H9 (cell line): ENCODE measurements around the gene PPP1CB. TPM values are rescaled to one million over a fixed set of nuclear protein-coding genes. Genes with fewer than 3 reads are reported as not detected.

ENCODE experiments used
- DNase-seq: peaks from one replicate; pipeline ENCODE4 v3.0.0-alpha.2; 2017
- H2AFZ ChIP-seq: one replicate; pipeline ENCODE4 v1.6.1; 2013; ENCODE audit warnings: mild to moderate bottlenecking, low read length, control low read depth, moderate library complexity
- H2AK5ac ChIP-seq: 2 replicates; pipeline ENCODE4 v1.6.1; 2013; ENCODE audit warnings: low read length, control low read depth, mixed read lengths; ENCODE audit not compliant: insufficient read length
- H2BK120ac ChIP-seq: one replicate; pipeline ENCODE4 v1.6.1; 2013; ENCODE audit warnings: low read depth, mild to moderate bottlenecking, low read length, control low read depth, inconsistent platforms; ENCODE audit not compliant: poor library complexity, severe bottlenecking
- H2BK12ac ChIP-seq: 2 replicates; pipeline ENCODE4 v1.6.1; 2013; ENCODE audit warnings: low read length, control low read depth, mixed read lengths, low read depth; ENCODE audit not compliant: insufficient read length
- H2BK15ac ChIP-seq: 2 replicates; pipeline ENCODE4 v1.6.1; 2013; ENCODE audit warnings: low read depth, low read length, control low read depth
- H2BK20ac ChIP-seq: one replicate; pipeline ENCODE4 v1.6.1; 2013; ENCODE audit warnings: low read depth, mild to moderate bottlenecking, low read length, control low read depth, inconsistent platforms; ENCODE audit not compliant: poor library complexity, severe bottlenecking
- H2BK5ac ChIP-seq: 2 replicates; pipeline ENCODE4 v1.6.1; 2013; ENCODE audit warnings: low read length, control low read depth, mixed read lengths; ENCODE audit not compliant: insufficient read length
- H3K14ac ChIP-seq: 2 replicates; pipeline ENCODE4 v1.6.1; 2013; ENCODE audit warnings: low read length, control low read depth; ENCODE audit not compliant: insufficient read depth
- H3K18ac ChIP-seq: 2 replicates; pipeline ENCODE4 v1.6.1; 2013; ENCODE audit warnings: low read depth, mild to moderate bottlenecking, mixed read lengths, low read length, control low read depth; ENCODE audit not compliant: insufficient read length
- H3K23ac ChIP-seq: 2 replicates; pipeline ENCODE4 v1.6.1; 2013; ENCODE audit warnings: low read length, control low read depth, mixed read lengths, low read depth; ENCODE audit not compliant: insufficient read length
- H3K23me2 ChIP-seq: 2 replicates; pipeline ENCODE4 v1.6.1; 2013; ENCODE audit warnings: low read depth, mild to moderate bottlenecking, mixed read lengths, low read length, control low read depth; ENCODE audit not compliant: insufficient read length, poor library complexity, severe bottlenecking
- H3K27ac ChIP-seq: 2 replicates; pipeline ENCODE4 v1.5.1; 2013; ENCODE audit warnings: low read length, control low read depth, mixed read lengths, low read depth; ENCODE audit not compliant: insufficient read length
- H3K27me3 ChIP-seq: 2 replicates; pipeline ENCODE4 v1.6.1; 2013; ENCODE audit warnings: low read length, control low read depth, inconsistent platforms; ENCODE audit not compliant: insufficient read depth
- H3K4ac ChIP-seq: 2 replicates; pipeline ENCODE4 v1.6.1; 2013; ENCODE audit warnings: low read depth, mild to moderate bottlenecking, control low read depth, inconsistent platforms, low read length, moderate library complexity
- H3K4me1 ChIP-seq: 2 replicates; pipeline ENCODE4 v1.6.1; 2013; ENCODE audit warnings: low read length, control low read depth, inconsistent platforms; ENCODE audit not compliant: insufficient read depth
- H3K4me2 ChIP-seq: 2 replicates; pipeline ENCODE4 v1.6.1; 2013; ENCODE audit warnings: low read length, control low read depth, mixed read lengths; ENCODE audit not compliant: insufficient read length, insufficient read depth
- H3K56ac ChIP-seq: 2 replicates; pipeline ENCODE4 v1.6.1; 2013; ENCODE audit warnings: low read depth, mild to moderate bottlenecking, mixed read lengths, low read length, control low read depth; ENCODE audit not compliant: insufficient read length
- H3K79me1 ChIP-seq: 2 replicates; pipeline ENCODE4 v1.6.1; 2013; ENCODE audit warnings: low read depth, mild to moderate bottlenecking, moderate library complexity, low read length, control low read depth, inconsistent platforms; ENCODE audit not compliant: insufficient read depth, poor library complexity, severe bottlenecking
- H3K79me2 ChIP-seq: 2 replicates; pipeline ENCODE4 v1.6.1; 2013; ENCODE audit warnings: low read length, control low read depth, inconsistent platforms; ENCODE audit not compliant: insufficient read depth
- H3K9ac ChIP-seq: 2 replicates; pipeline ENCODE4 v1.6.1; 2013; ENCODE audit warnings: low read length, control low read depth, mixed read lengths; ENCODE audit not compliant: insufficient read length; ENCODE audit errors: extremely low read depth
- H3K9me3 ChIP-seq: one replicate; pipeline ENCODE4 v1.6.1; 2013; ENCODE audit warnings: low read depth, low read length, inconsistent platforms; ENCODE audit not compliant: control insufficient read depth
- H3T11ph ChIP-seq: one replicate; pipeline ENCODE4 v1.6.1; 2013; ENCODE audit warnings: mild to moderate bottlenecking, low read length, control low read depth, inconsistent platforms
- H4K20me1 ChIP-seq: one replicate; pipeline ENCODE4 v1.6.1; 2013; ENCODE audit not compliant: control insufficient read depth, insufficient read length, insufficient read depth
- H4K5ac ChIP-seq: 2 replicates; pipeline ENCODE4 v1.6.1; 2013; ENCODE audit warnings: low read depth, mild to moderate bottlenecking, mixed read lengths, low read length, control low read depth; ENCODE audit not compliant: insufficient read length
- H4K8ac ChIP-seq: replicated peaks from 2 replicates; pipeline ENCODE4 v1.6.1; 2013; ENCODE audit warnings: low read length, control low read depth, mixed read lengths, low read depth; ENCODE audit not compliant: insufficient read length
- H4K91ac ChIP-seq: 2 replicates; pipeline ENCODE4 v1.6.1; 2013; ENCODE audit warnings: low read depth, mild to moderate bottlenecking, moderate library complexity, mixed read lengths, low read length, control low read depth; ENCODE audit not compliant: insufficient read length
- H3K27ac Mint-ChIP-seq, 3 experiments: 2 replicates in 2 of 3; 3 replicates in 1 of 3; pipeline ENCODE4 v1.8.0; 2020 to 2021; ENCODE audit warnings: mixed read lengths in 3 of 3, mild to moderate bottlenecking in 1 of 3, moderate library complexity in 1 of 3
- H3K27me3 Mint-ChIP-seq: 2 replicates; pipeline ENCODE4 v1.8.0; 2021; ENCODE audit warnings: low read depth, mild to moderate bottlenecking, moderate library complexity, mixed read lengths
- H3K36me3 Mint-ChIP-seq, 3 experiments: 2 replicates in 2 of 3; 3 replicates in 1 of 3; pipeline ENCODE4 v1.8.0; 2020 to 2021; ENCODE audit warnings: low read depth in 3 of 3, mixed read lengths in 3 of 3; ENCODE audit not compliant: insufficient read depth in 1 of 3
- H3K4me1 Mint-ChIP-seq, 2 experiments: 2 replicates each; pipeline ENCODE4 v1.8.0; 2020; ENCODE audit warnings: mixed read lengths in 2 of 2
- H3K4me3 Mint-ChIP-seq, 2 experiments: 2 replicates in 1 of 2; 3 replicates in 1 of 2; pipeline ENCODE4 v1.8.0; 2020 to 2021; ENCODE audit warnings: mild to moderate bottlenecking in 2 of 2, mixed read lengths in 2 of 2, moderate library complexity in 1 of 2
- H3K9me3 Mint-ChIP-seq, 2 experiments: 2 replicates in 1 of 2; 3 replicates in 1 of 2; pipeline ENCODE4 v1.8.0; 2020; ENCODE audit warnings: mild to moderate bottlenecking in 2 of 2, mixed read lengths in 2 of 2, moderate library complexity in 1 of 2
- CTCF ChIP-seq: fragments of 200-600 bp; sonication (generic); conservative IDR thresholded peaks from 3 replicates; pipeline ENCODE4 v1.8.0; 2021; ENCODE audit warnings: antibody characterized with exemption, mild to moderate bottlenecking
- WGBS: extraction: QIAGEN DNeasy Blood & Tissue Kit; methylation state at CpG from one replicate; pipeline ENCODE4 v1.1.7; 2013; ENCODE audit warnings: missing lambda C conversion rate, low lambda C conversion rate, mixed read lengths; ENCODE audit not compliant: insufficient read length; ENCODE audit errors: extremely low coverage; 5-methylcytosine and 5-hydroxymethylcytosine counted together
- total RNA-seq: library from RNA; stranded (reverse); gene quantifications from 2 replicates; pipeline ENCODE4 v1.2.1, GENCODE V29; 2021

The PPP1CB gene
- total RNA-seq, 1 experiment from 2014 or later = 184 TPM

- no peak for TF ChIP-seq CTCF
- Histone ChIP-seq H3K4ac (no peak overlapping the region), H2AFZ (no peak overlapping the region), H3K27ac (no peak overlapping the region), H3K56ac (no peak overlapping the region), H3K9me3 (no peaks in the 10 kb centered on the region), H3K18ac (no peak overlapping the region), H2BK15ac (no peak overlapping the region), H3K9ac (no peak overlapping the region), H3K4me2 (no peak overlapping the region), H4K5ac (no peak overlapping the region), H2BK12ac (no peak overlapping the region), H4K8ac (no peak overlapping the region), H3T11ph (no peak overlapping the region), H3K23me2 (no peaks in the 10 kb centered on the region), H4K91ac (no peak overlapping the region), H4K20me1 (no peaks in the 10 kb centered on the region), H3K79me2 (no peaks in the 10 kb centered on the region), H2BK5ac (no peak overlapping the region), H2BK20ac (no peak overlapping the region), H3K4me1 (no peaks in the 10 kb centered on the region), H3K23ac (no peak overlapping the region), H3K79me1 (no peaks in the 10 kb centered on the region), H2BK120ac (no peak overlapping the region), H3K14ac (no peak overlapping the region), H2AK5ac (no peak overlapping the region), H3K27me3 (no peaks in the 10 kb centered on the region)
- WGBS = no CpG with 5 or more reads among the region's 2 CpGs
- H3K27ac Mint-ChIP-seq = no peak overlapping the region
- 0 out of 2 replicates have a peak, but pooled peaks cover 2% of the 10 kb centered on the region for H3K27me3 Mint-ChIP-seq
- no peaks in the 10 kb centered on the region for H3K4me1 Mint-ChIP-seq
- no peaks in the 10 kb centered on the region for H3K9me3 Mint-ChIP-seq
- no peak for DNase-seq
- H3K36me3 Mint-ChIP-seq = no peaks in the 10 kb centered on the region
- H3K4me3 Mint-ChIP-seq = no peak overlapping the region
Observed at GRCh38 chr2:28833740-28834470, 82.3 kb downstream of the PPP1CB start.
